Gastroesophageal sphincter (tissue), 3 donors: ENCODE results near the gene ADGRG6.

Source experiments
- CTCF ChIP-seq, 4 experiments: fragments of 200-600 bp in 2 of 4; fragments of 450-650 bp in 2 of 4; sonication (generic) in 1 of 4; IDR thresholded peaks; one replicate each; pipeline ENCODE4 v1.5.1; 2017 to 2019; ENCODE audit warnings: antibody characterized with exemption in 4 of 4, mild to moderate bottlenecking in 2 of 4, moderate library complexity in 2 of 4
- EP300 ChIP-seq: sonication (generic); formaldehyde crosslinking; IDR thresholded peaks from one replicate; pipeline ENCODE4 v1.6.1; 2017; ENCODE audit warnings: antibody characterized with exemption, mild to moderate bottlenecking
- POLR2A ChIP-seq, 2 donors: fragments of 450-650 bp; IDR thresholded peaks; one replicate each; pipeline ENCODE4 v1.6.1; 2017; ENCODE audit warnings: antibody characterized with exemption in 2 of 2, mild to moderate bottlenecking in 2 of 2, moderate library complexity in 1 of 2
- POLR2AphosphoS5 ChIP-seq: sonication (generic); formaldehyde crosslinking; IDR thresholded peaks from one replicate; pipeline ENCODE4 v1.6.1; 2017; ENCODE audit warnings: antibody characterized with exemption

- TF ChIP-seq CTCF (IDR thresholded peaks at IDR 0.05) (no peak), POLR2AphosphoS5 (no peak), POLR2A (IDR thresholded peaks at IDR 0.05) (no peak), EP300 (no peak)
Observed at GRCh38 chr6:142470421-142470820, 168.6 kb downstream of the ADGRG6 start.
